ENCODE results near the gene MAP2K3. TPM values are rescaled to one million over a fixed set of nuclear protein-coding genes. Genes with fewer than 3 reads are reported as not detected.

The MAP2K3 gene
- polyA plus RNA-seq (ENCODE audit: insufficient read length in 4 of 4), result 10 to 100 TPM; 21.1 to 25.3 (median 23.2) TPM

- peak; percentile 79 to 97 (median 92) for DNase-seq (ENCODE audit: low read depth in 4 of 4, low spot score in 2 of 4)
Measured at GRCh38 chr17:21284319-21285163, at the start of gene MAP2K3. Gene MAP2K3, plus strand, starts transcription at chr17:21284711. Its CDS starts 210 bp downstream, at chr17:21284921.

GRCh38 chr17:21235921-21236320 is 48.6 kb upstream of the MAP2K3 start:
- no peak for DNase-seq (ENCODE audit: low read depth in 4 of 4, low spot score in 2 of 4)

DNA sequence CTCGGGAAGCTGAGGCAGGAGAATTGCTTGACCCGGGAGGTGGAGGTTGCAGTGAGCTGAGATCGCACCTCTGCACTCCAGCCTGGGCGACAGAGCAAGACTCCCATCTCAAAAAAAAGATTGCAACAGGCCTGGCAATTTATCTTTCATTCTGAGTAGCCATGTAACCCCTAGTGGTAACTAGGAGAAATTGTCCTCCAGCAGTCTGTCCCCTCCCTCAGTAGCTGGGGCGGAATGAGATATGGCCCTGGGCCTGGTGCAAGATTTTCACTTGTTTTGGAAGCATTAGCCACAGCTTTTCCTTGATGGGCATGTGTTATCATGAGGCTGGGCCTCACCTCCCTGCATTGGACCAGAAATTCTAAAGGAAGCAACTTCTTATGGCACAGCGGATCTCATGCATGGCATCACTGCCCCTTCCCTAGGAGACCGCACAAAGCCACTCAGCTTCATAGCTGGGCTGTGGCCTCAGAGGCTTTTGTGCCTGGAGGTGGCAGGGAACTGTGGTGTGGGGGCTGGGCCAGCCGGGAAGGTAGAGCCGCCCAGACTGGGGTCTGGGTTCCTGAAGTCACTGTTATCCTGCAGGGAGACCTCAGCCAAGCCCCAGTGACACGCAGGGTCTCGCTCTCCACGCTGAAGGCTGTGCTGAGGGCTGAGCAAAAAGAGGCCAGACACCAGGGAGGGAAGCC is 44.7 kb upstream of the MAP2K3 start:
- DNase-seq (ENCODE audit: low read depth in 4 of 4, low spot score in 2 of 4), result no peak

- no peak for DNase-seq (ENCODE audit: low read depth in 4 of 4, low spot score in 2 of 4)
Measured at GRCh38 chr17:21240369-21241055, 44.0 kb upstream of the MAP2K3 start.

DNA sequence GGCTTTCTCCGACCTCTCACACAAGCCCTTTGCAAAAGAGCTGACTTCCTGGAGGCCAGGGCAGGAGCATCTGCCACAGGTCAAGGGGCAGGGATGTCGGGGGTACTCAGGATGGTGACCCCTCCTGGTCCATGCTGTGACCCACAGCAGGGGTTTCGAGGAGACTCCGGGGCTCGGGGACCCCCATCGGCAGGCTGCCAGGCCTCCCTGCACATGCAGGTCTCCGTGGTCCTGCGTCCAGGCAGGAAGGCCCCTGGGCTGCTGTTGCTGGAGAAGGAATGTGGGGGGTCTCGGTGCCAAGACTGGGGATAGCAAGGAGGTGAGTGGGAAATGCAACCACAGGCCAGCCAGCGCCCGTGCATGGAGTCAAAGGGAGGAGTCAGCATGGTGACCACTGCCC is 42.9 kb upstream of the MAP2K3 start:
- DNase-seq (ENCODE audit: low read depth in 4 of 4, low spot score in 2 of 4), result no peak

DNA sequence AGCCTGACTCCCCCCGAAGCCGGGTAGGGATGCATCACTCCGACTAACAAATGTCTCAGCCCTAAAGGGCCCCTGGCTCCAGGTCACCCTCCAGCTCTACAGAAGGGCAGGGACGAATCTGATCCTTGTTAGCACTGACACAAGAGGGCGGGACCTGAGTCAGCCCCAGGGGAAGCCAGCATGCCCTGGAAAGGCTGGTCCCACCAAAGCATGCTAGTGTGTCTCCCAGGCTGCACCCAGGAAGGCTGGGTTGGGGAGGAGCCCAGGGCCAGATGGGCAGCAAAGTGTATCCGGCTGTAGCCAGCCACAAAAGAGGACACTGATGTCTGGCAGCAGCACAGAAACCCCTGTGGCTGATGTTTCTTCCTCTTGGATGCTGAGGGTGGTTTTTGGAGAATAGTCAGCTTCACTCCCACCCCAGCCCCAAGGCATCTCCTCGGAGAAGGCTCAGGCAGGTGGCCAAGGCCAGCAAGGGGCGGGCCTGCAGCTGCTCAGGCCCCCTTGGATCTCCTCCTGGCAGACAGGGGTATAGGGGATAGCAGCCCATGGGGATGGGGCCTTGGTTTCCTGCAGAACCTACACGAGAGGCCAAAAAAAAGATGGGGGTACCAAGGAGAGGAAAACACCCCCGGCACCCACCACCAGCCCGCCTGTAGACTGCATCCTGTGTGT is 42.3 kb upstream of the MAP2K3 start:
- no peak for DNase-seq (ENCODE audit: low read depth in 4 of 4, low spot score in 2 of 4)

- DNase-seq (ENCODE audit: low read depth in 4 of 4, low spot score in 2 of 4), result no peak
Measured at GRCh38 chr17:21242780-21243515, 41.6 kb upstream of the MAP2K3 start.

DNA sequence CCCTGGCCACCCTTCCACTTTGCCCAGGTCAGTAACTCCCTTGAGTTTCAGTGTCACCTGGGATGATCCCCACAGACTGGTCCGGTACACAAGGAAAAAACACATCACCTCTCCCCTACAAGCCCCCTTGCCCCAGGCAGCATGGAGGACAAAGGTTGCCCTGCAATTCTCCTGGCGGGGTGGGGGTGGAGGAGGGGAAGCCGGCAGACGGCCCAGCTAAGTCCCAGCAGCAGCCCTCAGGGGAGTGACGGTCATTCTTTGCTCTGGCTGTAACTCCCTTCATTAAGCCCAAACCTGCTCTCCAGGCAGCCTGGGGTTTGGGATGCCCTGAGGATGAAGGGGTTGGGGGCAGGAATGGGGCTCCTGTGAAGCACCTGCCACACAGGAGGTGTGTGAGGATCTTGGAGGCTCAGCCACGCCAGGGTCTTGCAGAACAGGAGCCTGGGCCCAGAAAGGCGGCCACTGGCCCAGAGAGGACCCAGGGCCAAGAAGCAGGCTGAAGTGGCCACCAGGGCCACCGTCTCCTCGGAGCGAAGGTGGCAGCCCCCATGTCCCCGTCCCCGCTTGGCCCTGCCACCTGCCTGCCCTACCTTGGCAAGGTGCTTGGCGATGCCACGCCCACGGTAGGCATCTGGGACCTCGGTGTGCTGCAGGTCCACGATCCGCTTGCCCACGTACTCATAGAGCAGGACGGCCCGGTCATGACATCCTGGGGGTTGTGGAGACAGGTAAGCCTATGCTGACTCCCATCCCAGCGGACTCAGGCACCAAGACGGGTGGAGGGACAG is 40.8 kb upstream of the MAP2K3 start:
- DNase-seq (ENCODE audit: low read depth in 4 of 4, low spot score in 2 of 4), result no peak

DNA sequence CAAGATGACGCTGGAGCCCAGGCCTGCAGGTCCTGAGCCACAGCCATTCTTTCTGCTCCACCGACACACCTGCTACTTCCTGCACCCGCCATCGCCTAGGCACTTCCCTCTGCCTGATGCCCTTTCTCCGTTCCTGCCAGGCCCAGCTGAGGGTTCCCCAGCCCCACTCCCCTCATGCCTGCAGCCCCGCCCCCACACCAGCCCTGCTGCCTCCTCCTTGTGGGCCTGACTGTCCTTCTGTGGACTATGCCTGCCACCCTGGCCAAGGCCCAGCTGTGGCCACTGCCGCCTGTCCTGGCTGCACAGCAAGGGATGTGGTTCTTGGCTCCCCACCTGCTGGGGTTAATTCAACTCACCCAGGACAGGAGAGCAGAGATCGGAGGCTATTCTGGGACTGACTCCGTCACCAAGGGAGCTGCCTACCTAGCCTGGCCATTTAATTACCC is 38.8 kb upstream of the MAP2K3 start:
- DNase-seq (ENCODE audit: low read depth in 4 of 4, low spot score in 2 of 4), result no peak

GRCh38 chr17:21246698-21247097 is 37.8 kb upstream of the MAP2K3 start:
- DNase-seq (ENCODE audit: low read depth in 4 of 4, low spot score in 2 of 4), result no peak

DNA sequence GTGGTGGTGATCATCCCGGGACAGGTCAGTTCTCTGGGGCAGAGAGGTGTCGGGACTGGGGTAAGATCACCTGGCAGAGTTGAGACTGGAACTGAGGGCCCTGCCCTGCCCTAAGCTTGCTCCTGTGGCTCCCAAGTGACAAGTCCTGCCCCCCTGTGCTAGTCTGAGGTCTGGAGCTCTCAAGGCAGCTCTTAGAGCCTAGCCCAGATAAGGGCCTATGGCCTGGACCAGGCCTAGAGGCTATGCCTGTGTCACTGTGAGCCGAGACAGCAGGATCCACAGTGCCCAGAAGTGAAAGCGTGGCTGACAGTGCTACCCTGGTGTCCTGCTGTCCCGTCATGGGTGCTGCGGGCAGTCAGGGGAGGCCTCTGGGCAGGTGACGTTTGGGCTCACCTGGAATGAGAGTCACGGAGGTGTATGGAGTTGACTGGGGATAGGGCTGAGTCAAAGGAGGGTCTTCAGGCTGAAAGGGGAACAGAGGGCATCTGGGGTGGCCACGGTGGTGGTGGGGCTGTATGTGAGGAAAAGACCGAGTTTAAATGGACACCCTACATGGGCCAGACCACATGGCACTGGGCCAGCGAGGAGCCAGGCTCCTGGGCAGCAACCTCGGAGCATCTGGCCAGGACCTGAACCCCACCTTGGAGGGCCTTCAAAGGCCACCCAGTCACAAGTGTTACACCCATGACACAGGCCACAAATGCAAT is 36.8 kb upstream of the MAP2K3 start:
- no peak for DNase-seq (ENCODE audit: low read depth in 4 of 4, low spot score in 2 of 4)

DNA sequence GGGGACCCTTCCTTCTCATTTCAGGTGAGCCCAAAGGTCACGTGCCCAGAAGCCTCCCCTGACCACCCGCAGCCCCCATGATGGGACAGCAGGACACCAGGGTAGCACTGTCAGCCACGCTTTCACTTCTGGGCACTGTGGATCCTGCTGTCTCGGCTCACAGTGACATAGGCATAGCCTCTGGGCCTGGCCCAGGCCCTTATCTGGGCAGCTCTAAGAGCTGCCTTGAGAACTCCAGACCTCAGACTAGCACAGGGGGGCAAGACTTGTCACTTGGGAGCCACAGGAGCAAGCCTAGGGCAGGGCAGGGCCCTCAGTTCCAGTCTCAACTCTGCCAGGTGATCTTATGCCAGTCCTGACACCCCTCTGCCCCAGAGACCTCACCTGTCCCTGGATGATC is 36.0 kb upstream of the MAP2K3 start:
- DNase-seq (ENCODE audit: low read depth in 4 of 4, low spot score in 2 of 4), result no peak

DNA sequence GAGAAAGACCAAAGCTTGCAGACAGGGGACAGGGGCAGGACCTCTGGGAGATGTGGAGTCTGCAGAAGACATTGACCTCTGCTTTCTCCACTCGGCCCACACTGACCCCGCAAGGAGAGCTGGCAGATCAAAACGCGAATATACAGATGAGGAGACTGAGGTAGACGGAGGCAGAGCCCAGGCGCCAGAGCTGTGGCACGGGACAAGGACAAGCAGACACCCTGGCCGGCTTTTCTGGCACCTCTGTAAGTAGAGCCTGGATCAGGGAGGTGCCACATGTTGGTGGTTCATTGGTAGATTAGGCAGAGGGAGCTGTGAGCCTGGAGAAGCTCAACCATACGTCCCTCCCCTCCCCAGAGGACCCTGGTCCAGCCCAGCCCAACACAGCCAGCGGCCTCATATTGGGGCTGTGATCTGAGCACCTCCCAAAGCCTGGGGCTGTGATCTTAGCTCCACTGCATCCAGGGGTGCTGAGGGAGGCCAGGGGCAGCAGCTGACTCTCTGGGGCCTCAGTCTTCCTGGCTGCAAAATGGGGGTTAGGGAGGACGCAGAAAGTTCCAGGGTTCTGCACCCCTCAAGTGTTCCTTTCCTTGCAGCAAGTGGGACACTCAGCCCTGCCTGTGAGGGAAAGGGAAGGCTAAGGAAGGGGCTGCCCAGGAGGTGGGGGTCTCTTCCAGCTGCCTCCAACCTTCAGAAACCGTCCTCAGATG is 35.3 kb upstream of the MAP2K3 start:
- DNase-seq (ENCODE audit: low read depth in 4 of 4, low spot score in 2 of 4), result no peak

- DNase-seq (ENCODE audit: low read depth in 4 of 4, low spot score in 2 of 4), result no peak
Measured at GRCh38 chr17:21249920-21250703, 34.4 kb upstream of the MAP2K3 start.

DNA sequence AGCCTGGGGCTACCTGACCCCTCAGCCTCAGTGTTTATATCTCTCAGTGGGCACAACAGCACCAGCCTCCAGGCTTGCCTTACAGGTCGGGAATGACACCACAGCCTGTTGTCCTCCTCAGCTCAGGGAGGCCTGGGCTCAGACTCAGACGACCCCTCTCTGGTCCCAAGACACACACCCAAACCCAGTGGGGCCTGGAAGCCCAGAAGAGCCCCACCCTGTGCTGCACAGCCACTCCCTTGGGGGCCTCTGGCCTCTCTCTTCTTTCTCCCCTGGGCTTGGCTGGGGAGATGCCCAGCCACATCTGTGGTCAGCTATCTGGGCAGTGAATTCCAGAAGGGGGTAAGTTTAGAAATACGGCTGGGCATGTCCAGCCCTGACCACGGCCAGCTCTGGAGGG is 33.7 kb upstream of the MAP2K3 start:
- no peak for DNase-seq (ENCODE audit: low read depth in 4 of 4, low spot score in 2 of 4)

GRCh38 chr17:21251337-21252010 is 33.0 kb upstream of the MAP2K3 start:
- DNase-seq (ENCODE audit: low read depth in 4 of 4, low spot score in 2 of 4), result no peak
